Keratinocyte (primary cell): ENCODE data around the gene TTC33. TPM values are rescaled to one million over a fixed set of nuclear protein-coding genes. Genes with fewer than 3 reads are reported as not detected.

Experiments
- DNase-seq: peaks from one replicate; pipeline ENCODE4 v3.0.0-alpha.2; 2011; ENCODE audit warnings: low read depth, missing footprints, low spot score
- FAIRE-seq: peaks from 2 replicates; lab custom pipeline; 2011; peaks lifted over from hg19 to GRCh38; lab: Jason Lieb, UNC
- H2AFZ ChIP-seq: 2 replicates; pipeline ENCODE4 v1.6.0; 2012; ENCODE audit warnings: low read length, control low read depth, inconsistent platforms; ENCODE audit not compliant: control insufficient read depth
- H3K27ac ChIP-seq: 2 replicates; pipeline ENCODE4 v1.5.1; 2011; ENCODE audit warnings: low read length; ENCODE audit not compliant: control insufficient read depth, insufficient read depth
- H3K27me3 ChIP-seq: 3 replicates; pipeline ENCODE4 v1.6.0; 2011; ENCODE audit warnings: low read length; ENCODE audit not compliant: control insufficient read depth, insufficient read depth; ENCODE audit errors: extremely low read depth
- H3K36me3 ChIP-seq, 2 experiments: 2 replicates in 1 of 2; 3 replicates in 1 of 2; pipeline ENCODE4 v1.5.1; 2011; ENCODE audit warnings: low read length in 2 of 2, mild to moderate bottlenecking in 1 of 2; ENCODE audit not compliant: control insufficient read depth in 2 of 2, insufficient read depth in 2 of 2; ENCODE audit errors: extremely low read depth in 1 of 2
- H3K4me1 ChIP-seq: 3 replicates; pipeline ENCODE4 v1.5.1; 2011; ENCODE audit warnings: low read length; ENCODE audit not compliant: control insufficient read depth, insufficient read depth; ENCODE audit errors: extremely low read depth
- H3K4me2 ChIP-seq: 3 replicates; pipeline ENCODE4 v1.6.0; 2011; ENCODE audit warnings: low read depth, low read length; ENCODE audit not compliant: control insufficient read depth, insufficient read depth; ENCODE audit errors: extremely low read depth
- H3K4me3 ChIP-seq, 3 experiments: fragments of 200-600 bp in 1 of 3; sonication (generic) in 1 of 3; 2 replicates in 2 of 3; 3 replicates in 1 of 3; pipeline ENCODE4 v1.5.1; 2011 to 2016; ENCODE audit warnings: low read length in 3 of 3, mild to moderate bottlenecking in 3 of 3, control low read depth in 2 of 3, inconsistent platforms in 1 of 3, low read depth in 1 of 3, mixed read lengths in 1 of 3, mixed run types in 1 of 3, moderate library complexity in 1 of 3; ENCODE audit not compliant: control insufficient read depth in 2 of 3, insufficient read depth in 2 of 3; ENCODE audit errors: extremely low read depth in 1 of 3
- H3K79me2 ChIP-seq: 2 replicates; pipeline ENCODE4 v1.6.0; 2012; ENCODE audit warnings: low read length; ENCODE audit not compliant: control insufficient read depth, insufficient read depth
- H3K9ac ChIP-seq: 3 replicates; pipeline ENCODE4 v1.6.0; 2011; ENCODE audit warnings: low read length; ENCODE audit not compliant: control insufficient read depth, insufficient read depth; ENCODE audit errors: extremely low read depth
- H3K9me1 ChIP-seq: 3 replicates; pipeline ENCODE4 v1.6.0; 2011; ENCODE audit warnings: low read length; ENCODE audit not compliant: control insufficient read depth, insufficient read depth; ENCODE audit errors: extremely low read depth
- H3K9me3 ChIP-seq: 2 replicates; pipeline ENCODE4 v1.5.1; 2012; ENCODE audit warnings: low read depth, low read length; ENCODE audit not compliant: control insufficient read depth
- H4K20me1 ChIP-seq: 3 replicates; pipeline ENCODE4 v1.6.0; 2011; ENCODE audit warnings: low read length; ENCODE audit not compliant: control insufficient read depth, insufficient read depth; ENCODE audit errors: extremely low read depth
- EZH2 ChIP-seq: IDR thresholded peaks from one replicate; pipeline ENCODE4 v1.6.1; 2012; ENCODE audit warnings: inconsistent platforms, mild to moderate bottlenecking, low read length, moderate library complexity
- dilution Hi-C: fragments of 300-500 bp; cut with MboI; formaldehyde crosslinking; loops from one replicate; pipeline ENCODE4 v1.7.0; 2020; ENCODE audit warnings: low sequenced_read_pairs; ENCODE audit not compliant: extremely low pct_ligation_motif_present
- polyA plus RNA-seq, 5 experiments: library from polyadenylated mRNA; depleted of rRNA in 3 of 5; stranded (reverse) in 3 of 5; stranded (forward) in 1 of 5; unstranded in 1 of 5; fragments of >200 nt; gene quantifications; 1 replicate in 1 of 5; 2 replicates in 3 of 5; 3 replicates in 1 of 5; pipeline versions ENCODE4 v1.2.1 to v1.2.3, GENCODE V29; 2011 to 2012; ENCODE audit warnings: missing spikeins in 2 of 5, low read depth in 1 of 5, low replicate concordance in 1 of 5
- TF ChIP-seq, protein P1 (sequence below), 3 experiments: IDR thresholded peaks in 1 of 3; conservative IDR thresholded peaks in 1 of 3; optimal IDR thresholded peaks in 1 of 3; 2 replicates in 2 of 3; 3 replicates in 1 of 3; pipeline versions ENCODE3 to v1.5.1; 2011; ENCODE audit warnings: low read length in 3 of 3, mild to moderate bottlenecking in 3 of 3, moderate library complexity in 2 of 3, control low read depth in 1 of 3, inconsistent platforms in 1 of 3; ENCODE audit not compliant: insufficient read depth in 2 of 3; ENCODE audit errors: extremely low read depth in 1 of 3

TTC33 gene
- polyA plus RNA-seq, 1 donor (not counting 4 experiments of a cell fraction or from before 2014, with no cell fraction given), result 7.1 TPM

DNA sequence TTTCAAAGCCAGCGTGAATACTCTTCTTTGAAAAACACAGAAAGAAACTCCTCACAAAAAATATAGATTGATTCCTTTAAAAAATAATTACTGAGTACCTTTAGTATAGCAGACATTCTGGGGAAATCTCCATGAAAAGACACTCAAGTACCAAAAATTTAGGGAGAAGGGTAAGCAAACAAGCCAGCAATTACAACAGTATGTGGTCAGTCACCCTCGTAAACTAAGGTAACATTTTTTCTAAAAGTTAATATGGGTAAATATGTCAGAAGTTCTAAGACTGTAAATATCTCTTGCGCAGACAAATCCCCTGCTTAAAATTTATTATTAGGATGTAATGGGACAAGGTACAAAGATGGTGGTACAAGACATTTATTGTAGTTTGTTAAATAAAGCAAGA is 178.0 kb downstream of the TTC33 start:
- Histone ChIP-seq H3K4me2 (no peak overlapping the region), H4K20me1 (no peaks in the 10 kb centered on the region), H3K4me1 (no peaks in the 10 kb centered on the region), H3K9ac (no peak overlapping the region), H3K27ac (no peak overlapping the region), H3K36me3 (no peaks in the 10 kb centered on the region), H3K79me2 (no peaks in the 10 kb centered on the region), H3K4me3 (no peak overlapping the region), H2AFZ (no peak overlapping the region), H3K9me1 (no peaks in the 10 kb centered on the region), H3K9me3 (no peaks in the 10 kb centered on the region), H3K27me3 (no peaks in the 10 kb centered on the region)
- FAIRE-seq, result no peak
- dilution Hi-C loops, result no loop called here
- no peak for DNase-seq
- TF ChIP-seq, protein P1, sequence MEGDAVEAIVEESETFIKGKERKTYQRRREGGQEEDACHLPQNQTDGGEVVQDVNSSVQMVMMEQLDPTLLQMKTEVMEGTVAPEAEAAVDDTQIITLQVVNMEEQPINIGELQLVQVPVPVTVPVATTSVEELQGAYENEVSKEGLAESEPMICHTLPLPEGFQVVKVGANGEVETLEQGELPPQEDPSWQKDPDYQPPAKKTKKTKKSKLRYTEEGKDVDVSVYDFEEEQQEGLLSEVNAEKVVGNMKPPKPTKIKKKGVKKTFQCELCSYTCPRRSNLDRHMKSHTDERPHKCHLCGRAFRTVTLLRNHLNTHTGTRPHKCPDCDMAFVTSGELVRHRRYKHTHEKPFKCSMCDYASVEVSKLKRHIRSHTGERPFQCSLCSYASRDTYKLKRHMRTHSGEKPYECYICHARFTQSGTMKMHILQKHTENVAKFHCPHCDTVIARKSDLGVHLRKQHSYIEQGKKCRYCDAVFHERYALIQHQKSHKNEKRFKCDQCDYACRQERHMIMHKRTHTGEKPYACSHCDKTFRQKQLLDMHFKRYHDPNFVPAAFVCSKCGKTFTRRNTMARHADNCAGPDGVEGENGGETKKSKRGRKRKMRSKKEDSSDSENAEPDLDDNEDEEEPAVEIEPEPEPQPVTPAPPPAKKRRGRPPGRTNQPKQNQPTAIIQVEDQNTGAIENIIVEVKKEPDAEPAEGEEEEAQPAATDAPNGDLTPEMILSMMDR (optimal IDR thresholded peaks at IDR 0.05 in 1 of 3, IDR thresholded peaks at IDR 0.05 in 1 of 3, conservative IDR thresholded peaks at IDR 0.05 in 1 of 3; ENCODE audit: extremely low read depth in 1 of 3, insufficient read depth in 2 of 3, low read length in 3 of 3), result no peak
- no peak for TF ChIP-seq EZH2

DNA sequence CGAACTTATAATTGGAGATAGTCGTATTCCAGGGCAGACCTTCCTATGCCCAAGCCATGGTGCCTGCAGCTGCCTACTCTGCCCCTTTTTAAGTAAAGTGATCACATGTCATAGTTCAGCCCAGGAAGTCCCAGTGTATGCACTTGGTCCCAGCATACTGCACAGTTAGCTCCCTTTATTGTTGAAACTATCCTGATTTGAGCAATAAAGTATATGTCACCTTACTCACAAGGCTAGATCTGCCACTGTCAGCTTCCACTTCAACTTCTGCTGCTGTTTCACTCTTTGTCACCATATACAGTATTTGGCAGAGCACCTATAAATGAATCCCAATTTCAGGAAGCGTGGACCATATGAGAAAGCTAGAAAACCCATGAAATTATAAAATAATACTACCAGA is 179.8 kb downstream of the TTC33 start:
- Histone ChIP-seq H3K79me2 (no peaks in the 10 kb centered on the region), H3K9ac (no peak overlapping the region), H3K9me3 (no peaks in the 10 kb centered on the region), H3K9me1 (no peaks in the 10 kb centered on the region), H3K4me1 (no peaks in the 10 kb centered on the region), H2AFZ (no peak overlapping the region), H3K27ac (no peak overlapping the region), H3K4me2 (no peak overlapping the region), H3K36me3 (no peaks in the 10 kb centered on the region), H4K20me1 (no peaks in the 10 kb centered on the region), H3K4me3 (no peak overlapping the region), H3K27me3 (no peaks in the 10 kb centered on the region)
- FAIRE-seq (no peak), DNase-seq (no peak)
- dilution Hi-C loops, result no loop called here
- TF ChIP-seq, protein P1 (optimal IDR thresholded peaks at IDR 0.05 in 1 of 3, IDR thresholded peaks at IDR 0.05 in 1 of 3, conservative IDR thresholded peaks at IDR 0.05 in 1 of 3; ENCODE audit: extremely low read depth in 1 of 3, insufficient read depth in 2 of 3, low read length in 3 of 3), result no peak
- TF ChIP-seq EZH2, result no peak
